Measurements from ENCODE around the gene MIGA2. TPM values are rescaled to one million over a fixed set of nuclear protein-coding genes. Genes with fewer than 3 reads are reported as not detected.
A peak's percentile ranks its signal among the peaks of the same experiment; 100 is the strongest.
"Not testable (repeated sequence)": the region's sequence is repeated elsewhere in the genome, so short reads cannot be mapped to it uniquely, and the experiment has no call there.

MIGA2 gene
- total and polyA plus RNA-seq, 10 donors: 20.2 to 47.1 (median 34.4) TPM

DNA sequence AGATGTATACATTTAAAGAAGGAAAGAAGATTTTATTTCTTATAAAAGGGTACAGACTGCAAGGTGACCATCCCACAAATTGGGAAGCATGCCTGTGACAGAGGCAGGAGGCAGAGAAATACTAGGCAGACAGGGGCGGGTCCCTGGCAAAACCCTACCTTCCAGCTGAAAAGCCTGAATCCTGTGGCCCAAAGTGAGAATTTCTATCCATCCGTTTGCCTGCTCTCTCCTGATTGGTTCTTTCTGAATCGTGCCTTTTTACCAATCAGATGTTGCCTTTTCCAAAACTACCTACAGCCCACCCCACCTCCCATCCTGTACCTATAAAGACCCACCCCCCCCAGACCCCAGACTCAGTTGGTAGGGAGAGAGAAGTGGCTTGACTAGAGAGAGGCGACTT is 4.9 kb upstream of the MIGA2 start:
- no peak for TF ChIP-seq CTCF (IDR thresholded peaks at IDR 0.05 in 8 of 11, conservative IDR thresholded peaks at IDR 0.05 in 3 of 11)
- TF ChIP-seq POLR2A (IDR thresholded peaks at IDR 0.05): no peak
- no peak for TF ChIP-seq POLR2AphosphoS5 (IDR thresholded peaks at IDR 0.05)
- Histone ChIP-seq H3K27me3 (replicated peaks in 1 of 7) (no peaks in the 10 kb centered on the region), H3K27ac (no peak overlapping the region), H3K4me1 (peaks cover 11 to 35% (median 30%) of the 10 kb centered on the region in 6 donors), H3K4me3 (no peak overlapping the region), H3K36me3 (no peaks in the 10 kb centered on the region), H3K9me3 (no peaks in the 10 kb centered on the region)
- no peak for DNase-seq
- 68 to 86% (median 78%) methylated on average over 4 of the region's 4 CpGs for WGBS, 5 donors
- intact Hi-C loops (cut with DNase I; ENCODE audit: low total_unique reads): no loop called here

DNA sequence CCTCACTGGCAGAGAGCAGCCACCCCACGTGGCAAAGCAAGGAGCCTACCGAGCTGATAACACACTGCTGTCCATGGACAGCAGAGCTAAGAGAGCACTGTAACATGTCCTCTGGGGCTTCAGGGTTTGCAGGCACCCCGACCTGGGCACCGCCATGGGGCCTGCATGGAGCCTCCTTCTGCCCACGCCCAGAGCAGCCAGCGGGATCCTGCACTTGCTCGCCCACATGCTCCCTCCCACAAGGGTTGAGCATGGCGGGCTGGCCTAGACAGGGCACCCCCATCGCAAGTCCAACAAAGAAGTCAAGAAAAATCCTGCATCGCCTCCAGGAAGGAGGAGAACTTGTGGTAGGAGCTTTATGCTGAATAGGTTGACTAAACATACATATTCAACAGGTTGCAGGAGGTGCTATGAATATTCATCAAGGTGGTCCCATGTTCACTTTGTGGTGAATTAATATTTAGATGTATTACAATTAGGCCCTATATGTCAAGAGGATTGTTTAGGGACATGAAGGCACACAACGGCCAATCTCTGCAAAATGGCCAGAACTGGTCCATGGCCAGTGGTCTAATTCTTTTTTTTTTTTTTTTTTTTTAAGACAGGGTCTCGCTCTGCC is 3.8 kb upstream of the MIGA2 start:
- Histone ChIP-seq H3K4me1 (peaks cover 6 to 33% (median 27%) of the 10 kb centered on the region in 6 donors), H3K27me3 (replicated peaks in 1 of 7) (no peaks in the 10 kb centered on the region), H3K36me3 (no peaks in the 10 kb centered on the region), H3K4me3 (no peak overlapping the region), H3K27ac (no peak overlapping the region), H3K9me3 (no peaks in the 10 kb centered on the region)
- intact Hi-C loops (cut with DNase I; ENCODE audit: low total_unique reads): no loop called here
- WGBS, 5 donors: 83 to 95% (median 87%) methylated on average over 10 to 12 of the region's 12 CpGs
- no peak for TF ChIP-seq POLR2AphosphoS5 (IDR thresholded peaks at IDR 0.05)
- TF ChIP-seq POLR2A (IDR thresholded peaks at IDR 0.05): no peak
- TF ChIP-seq CTCF (IDR thresholded peaks at IDR 0.05 in 8 of 11, conservative IDR thresholded peaks at IDR 0.05 in 3 of 11): no peak
- no peak for DNase-seq

- no peak overlapping the region for H3K27ac ChIP-seq
- DNase-seq: no peak
- H3K36me3 ChIP-seq: no peaks in the 10 kb centered on the region
- H3K4me1 ChIP-seq: peaks cover 12 to 37% (median 31%) of the 10 kb centered on the region in 6 donors
- H3K9me3 ChIP-seq: no peaks in the 10 kb centered on the region
- no peaks in the 10 kb centered on the region for H3K27me3 ChIP-seq (replicated peaks in 1 of 7)
- no peak overlapping the region for H3K4me3 ChIP-seq
- WGBS, 5 donors: 90 to 95% (median 93%) methylated on average over 8 of the region's 8 CpGs
- intact Hi-C loops (cut with DNase I; ENCODE audit: low total_unique reads): no loop called here
- TF ChIP-seq POLR2AphosphoS5 (IDR thresholded peaks at IDR 0.05) (no peak), CTCF (IDR thresholded peaks at IDR 0.05 in 8 of 11, conservative IDR thresholded peaks at IDR 0.05 in 3 of 11) (no peak), POLR2A (IDR thresholded peaks at IDR 0.05) (no peak)
Observed at GRCh38 chr9:129033216-129033615, 3.2 kb upstream of the MIGA2 start.

- Histone ChIP-seq H3K4me1 (peaks cover 18 to 47% (median 29%) of the 10 kb centered on the region in 6 donors), H3K36me3 (peaks cover 0 to 12% (median 2%) of the 10 kb centered on the region in 6 donors), H3K27ac (peak overlapping the region; percentile 46 to 91 (median 76)), H3K4me3 (peak overlapping the region in 7 of 8 donors; percentile 77 to 98 (median 94))
- H3K9me3 ChIP-seq; intact Hi-C loops (cut with DNase I; ENCODE audit: low total_unique reads); H3K27me3 ChIP-seq (replicated peaks in 1 of 7): not testable (repeated sequence)
- 62 to 71% (median 65%) methylated on average over 13 of the region's 13 CpGs for WGBS, 5 donors
- peak; percentile 82 for DNase-seq
Observed at GRCh38 chr9:129035838-129036237, 588 bp upstream of the MIGA2 start.

All from spleen (tissue), 11 donors.